ENCODE measurements around the gene CCDC57. TPM values are rescaled to one million over a fixed set of nuclear protein-coding genes. Genes with fewer than 3 reads are reported as not detected.

The CCDC57 gene
- total RNA-seq, 1 donor from 2014 or later = 92.1 TPM

- Mint-ChIP-seq H3K9me3 (no peaks in the 10 kb centered on the region), H3K27ac (no peak overlapping the region), H3K4me3 (no peak overlapping the region), H3K4me1 (no peaks in the 10 kb centered on the region), H3K36me3 (peaks cover 5% of the 10 kb centered on the region), H3K27me3 (ENCODE audit: low read depth) (no peaks in the 10 kb centered on the region)
- TF ChIP-seq CTCF (IDR thresholded peaks at IDR 0.05; ENCODE audit: unreplicated experiment) = no peak
- no peak for DNase-seq (ENCODE audit: low spot score in 2 of 2, unreplicated experiment in 2 of 2)
These were observed 127.4 kb downstream of the CCDC57 start for GRCh38 chr17:82085031-82085861.

GRCh38 chr17:82084373-82085030, 128.1 kb downstream of the CCDC57 start:
- Mint-ChIP-seq H3K27ac (no peak overlapping the region), H3K27me3 (ENCODE audit: low read depth) (no peaks in the 10 kb centered on the region), H3K4me3 (no peak overlapping the region), H3K4me1 (no peaks in the 10 kb centered on the region), H3K36me3 (peaks cover 5% of the 10 kb centered on the region), H3K9me3 (no peaks in the 10 kb centered on the region)
- TF ChIP-seq CTCF (IDR thresholded peaks at IDR 0.05; ENCODE audit: unreplicated experiment) = no peak
- no peak for DNase-seq (ENCODE audit: low spot score in 2 of 2, unreplicated experiment in 2 of 2)

- H3K27ac Mint-ChIP-seq = no peak overlapping the region
- H3K9me3 Mint-ChIP-seq = no peaks in the 10 kb centered on the region
- no peaks in the 10 kb centered on the region for H3K27me3 Mint-ChIP-seq (ENCODE audit: low read depth)
- peaks cover 5% of the 10 kb centered on the region for H3K36me3 Mint-ChIP-seq
- DNase-seq (ENCODE audit: low spot score in 2 of 2, unreplicated experiment in 2 of 2) = no peak
- no peak for TF ChIP-seq CTCF (IDR thresholded peaks at IDR 0.05; ENCODE audit: unreplicated experiment)
- H3K4me1 Mint-ChIP-seq = no peaks in the 10 kb centered on the region
- H3K4me3 Mint-ChIP-seq = no peak overlapping the region
These were observed 128.9 kb downstream of the CCDC57 start for GRCh38 chr17:82083533-82084359.

GRCh38 chr17:82083009-82083408, 129.6 kb downstream of the CCDC57 start:
- no peaks in the 10 kb centered on the region for H3K4me1 Mint-ChIP-seq
- H3K27ac Mint-ChIP-seq = no peak overlapping the region
- H3K27me3 Mint-ChIP-seq (ENCODE audit: low read depth) = no peaks in the 10 kb centered on the region
- no peaks in the 10 kb centered on the region for H3K9me3 Mint-ChIP-seq
- peaks cover 5% of the 10 kb centered on the region for H3K36me3 Mint-ChIP-seq
- DNase-seq (ENCODE audit: low spot score in 2 of 2, unreplicated experiment in 2 of 2) = no peak
- H3K4me3 Mint-ChIP-seq = no peak overlapping the region
- TF ChIP-seq CTCF (IDR thresholded peaks at IDR 0.05; ENCODE audit: unreplicated experiment) = no peak

GRCh38 chr17:82082456-82082855, 130.2 kb downstream of the CCDC57 start:
- DNase-seq (ENCODE audit: low spot score in 2 of 2, unreplicated experiment in 2 of 2) = no peak
- peaks cover 5% of the 10 kb centered on the region for H3K36me3 Mint-ChIP-seq
- no peak overlapping the region for H3K27ac Mint-ChIP-seq
- no peaks in the 10 kb centered on the region for H3K27me3 Mint-ChIP-seq (ENCODE audit: low read depth)
- H3K4me1 Mint-ChIP-seq = no peaks in the 10 kb centered on the region
- no peak for TF ChIP-seq CTCF (IDR thresholded peaks at IDR 0.05; ENCODE audit: unreplicated experiment)
- H3K4me3 Mint-ChIP-seq = no peak overlapping the region
- no peaks in the 10 kb centered on the region for H3K9me3 Mint-ChIP-seq
